GM18520 (cell line): Measurements from ENCODE around the gene CAMK1G.

Experiments
- ATAC-seq: cut with Tn5 transposase; IDR thresholded peaks from one replicate; pipeline ENCODE4 v1.9.1; 2021; ENCODE audit not compliant: unreplicated experiment

The CAMK1G gene

DNA sequence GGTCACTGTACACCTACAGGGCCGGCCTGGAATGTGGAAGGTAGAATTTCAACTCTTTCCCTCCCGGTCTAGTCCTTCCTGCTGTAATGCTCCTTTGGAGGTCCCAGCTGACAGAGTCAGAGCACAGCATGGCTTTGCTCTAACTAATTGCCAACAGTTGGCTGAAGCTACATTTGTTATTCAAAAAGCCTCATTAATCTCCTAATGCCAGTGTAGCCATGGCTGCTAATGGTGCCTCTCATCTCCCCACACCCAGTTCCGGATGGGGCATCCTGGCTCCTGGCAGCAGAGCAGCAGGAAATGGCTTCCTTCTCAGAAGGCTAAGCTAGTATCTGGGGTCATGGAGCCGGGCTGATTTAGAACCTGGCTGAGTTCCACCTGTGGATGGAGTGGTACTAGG is 18.7 kb upstream of the CAMK1G start:
- ATAC-seq, result no peak

DNA sequence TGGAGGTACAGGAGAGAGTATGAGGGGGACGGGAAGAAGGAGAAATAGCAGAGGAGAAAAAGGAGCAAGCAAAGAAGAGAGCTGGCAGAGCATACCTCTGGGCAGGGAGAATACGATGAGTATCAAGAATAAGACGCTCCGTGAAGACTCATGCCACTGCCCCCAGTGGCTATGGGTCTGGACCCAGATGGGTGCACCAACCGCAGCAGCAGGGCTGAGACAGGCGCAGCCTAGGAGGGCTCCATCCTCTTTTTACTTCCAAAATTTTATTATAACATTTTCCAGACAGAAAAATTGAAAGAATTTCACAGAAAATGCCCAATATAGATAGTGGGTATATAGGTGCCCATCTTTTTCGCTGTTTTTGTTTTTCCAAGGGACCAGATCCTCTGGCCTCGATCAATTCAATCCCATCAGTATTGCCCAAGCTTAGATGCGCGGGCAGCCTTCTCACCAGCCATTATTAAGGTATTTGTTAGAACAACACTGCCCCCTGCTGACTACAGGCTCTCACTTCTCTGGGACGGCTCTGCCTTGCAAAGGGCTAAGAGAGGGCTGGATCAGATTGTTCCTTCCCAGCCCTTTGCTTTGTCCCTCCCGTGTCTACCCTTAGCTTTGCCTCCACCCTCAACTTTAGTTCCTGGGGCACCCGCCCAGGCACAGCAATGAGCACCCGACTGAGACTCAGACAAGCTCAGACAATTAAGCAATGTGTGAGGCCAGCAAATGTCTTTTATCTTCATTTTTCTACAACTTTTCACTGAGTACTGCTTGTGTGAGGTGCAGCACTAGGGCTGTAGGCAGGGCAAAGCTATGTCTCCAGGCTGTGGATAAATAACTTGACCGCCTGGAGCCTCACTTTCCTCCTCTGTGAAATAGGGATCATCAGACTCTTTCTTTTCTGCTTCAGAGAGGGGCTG is 17.5 kb upstream of the CAMK1G start:
- no peak for ATAC-seq

DNA sequence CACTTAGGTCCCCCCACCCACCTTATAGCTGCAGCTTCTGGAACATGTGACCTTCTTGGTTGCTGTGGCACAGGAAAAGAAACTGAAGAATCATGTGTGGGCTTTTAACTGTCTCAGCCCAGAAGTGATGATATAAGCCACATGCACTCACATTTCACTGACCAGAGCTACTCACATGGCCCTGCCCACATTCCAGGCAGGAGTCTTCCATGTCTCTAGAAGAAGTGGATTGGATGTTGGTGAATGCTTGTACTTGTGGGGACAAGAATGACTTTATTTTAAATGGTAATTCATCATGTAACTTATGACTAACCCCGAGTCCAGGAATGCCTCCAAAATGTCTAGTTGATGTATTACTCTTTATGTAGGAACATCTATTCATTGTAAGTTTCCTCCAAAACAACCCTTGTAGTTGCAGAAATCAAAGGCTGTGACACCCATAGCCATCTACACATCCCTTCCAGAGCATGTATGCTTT is 15.8 kb upstream of the CAMK1G start:
- no peak for ATAC-seq

DNA sequence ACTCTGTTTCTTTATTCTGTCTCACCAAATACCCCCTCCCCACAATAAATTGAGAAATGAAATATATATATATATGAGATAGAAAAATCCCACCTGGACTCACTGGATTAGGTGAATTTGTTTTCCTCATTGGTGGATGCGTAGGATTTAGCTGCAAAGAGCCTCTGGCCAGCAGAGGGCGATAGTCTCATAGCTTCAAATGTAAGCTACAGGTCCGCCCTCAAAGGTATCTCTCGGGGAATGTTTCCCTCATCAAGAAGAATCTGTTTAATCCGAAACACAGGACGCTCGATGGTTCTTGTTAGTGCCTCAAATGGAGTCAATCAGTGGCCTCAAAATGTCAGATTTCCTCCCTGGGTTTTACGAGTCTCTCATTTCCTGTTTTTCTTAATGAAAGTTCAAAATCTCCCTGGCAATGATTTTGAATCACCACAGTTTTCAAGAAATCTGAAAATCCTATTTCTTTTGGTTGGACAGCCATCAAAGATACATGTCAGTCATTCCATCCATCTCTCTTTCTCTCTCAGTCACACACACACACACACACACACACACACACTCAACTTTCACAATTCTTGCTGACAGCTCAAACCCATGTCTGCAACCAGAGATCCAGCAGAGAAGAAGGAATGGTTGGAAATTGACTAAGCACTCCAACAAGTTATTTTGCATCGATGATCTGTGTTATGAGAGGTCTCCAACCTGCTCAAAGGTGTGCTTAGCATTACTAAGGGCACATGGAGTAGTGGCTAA is 13.9 kb upstream of the CAMK1G start:
- ATAC-seq, result no peak

DNA sequence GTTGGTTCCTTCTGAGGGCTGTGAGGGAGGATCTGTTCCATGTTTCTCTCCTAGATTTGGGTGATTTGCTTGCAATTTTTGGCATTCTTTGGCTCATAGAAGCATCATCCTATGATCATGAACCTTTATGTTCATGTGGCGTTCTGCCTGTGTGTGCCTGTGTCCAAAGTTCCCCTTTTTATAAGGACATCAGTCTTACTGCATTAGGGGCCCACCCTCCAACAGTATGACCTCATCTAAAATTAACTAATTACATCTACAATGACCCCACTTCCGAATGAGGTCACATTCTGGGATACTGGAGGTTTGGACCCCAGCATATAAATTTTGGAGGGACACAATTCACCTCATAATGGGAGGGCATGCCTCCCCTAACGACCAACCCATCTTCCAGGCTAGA is 12.8 kb upstream of the CAMK1G start:
- ATAC-seq, result no peak

DNA sequence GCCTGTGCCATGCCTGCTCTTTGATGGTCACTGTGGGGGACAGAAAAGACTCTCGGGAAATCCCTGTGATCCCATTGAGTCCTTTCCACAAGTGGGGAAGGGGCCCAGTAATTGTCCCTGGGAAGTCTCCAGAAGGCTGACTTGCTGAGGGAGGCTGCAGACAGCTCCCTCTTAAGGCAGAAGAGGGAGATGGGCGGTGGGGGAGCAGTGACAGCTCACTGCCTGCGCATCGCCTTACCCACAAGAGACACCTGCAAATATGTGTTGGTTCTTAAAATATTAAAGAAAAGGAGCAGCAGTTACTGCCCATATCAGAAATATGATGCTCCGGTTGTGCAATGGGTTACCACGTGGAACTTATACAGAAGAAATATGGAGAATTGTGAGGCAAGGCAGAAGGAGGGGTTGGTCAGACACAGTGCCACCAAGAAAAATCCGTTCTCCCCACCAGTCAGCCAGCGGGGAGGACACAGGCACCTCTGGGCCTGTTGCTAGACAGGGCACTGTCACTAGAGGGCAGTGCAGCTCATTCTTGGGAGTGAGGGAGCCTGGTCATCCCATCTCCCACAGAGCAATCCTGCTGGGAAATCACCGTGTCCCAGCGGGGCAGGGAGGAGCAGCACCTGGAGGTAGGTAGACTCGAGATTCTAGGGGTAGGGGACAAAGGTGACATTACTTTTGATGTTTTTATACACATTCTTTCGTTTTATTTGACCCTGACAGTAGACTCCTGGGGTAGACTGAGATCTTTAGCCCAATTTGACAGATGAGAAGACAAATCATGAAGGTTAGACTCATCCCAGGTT is 6.9 kb upstream of the CAMK1G start:
- ATAC-seq, result no peak

DNA sequence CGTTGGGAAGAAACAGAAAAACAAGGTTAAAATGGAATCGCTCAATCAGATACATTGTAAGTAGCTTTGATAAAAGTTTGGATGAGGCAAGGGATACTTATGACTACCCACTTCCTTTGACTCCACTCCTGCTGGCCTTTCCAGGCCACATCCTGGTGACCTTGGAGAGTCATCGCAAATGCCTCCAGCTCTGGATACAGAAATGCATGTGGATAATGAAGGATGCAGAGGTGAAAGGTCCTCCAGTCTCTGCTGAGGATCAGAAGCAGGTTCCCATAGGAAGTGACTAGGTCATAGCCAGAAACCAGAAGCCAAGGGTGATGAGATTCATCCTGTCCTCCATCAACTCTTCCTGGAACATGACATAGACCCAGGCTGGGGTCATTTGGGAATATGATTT is 6.2 kb upstream of the CAMK1G start:
- ATAC-seq, result no peak

DNA sequence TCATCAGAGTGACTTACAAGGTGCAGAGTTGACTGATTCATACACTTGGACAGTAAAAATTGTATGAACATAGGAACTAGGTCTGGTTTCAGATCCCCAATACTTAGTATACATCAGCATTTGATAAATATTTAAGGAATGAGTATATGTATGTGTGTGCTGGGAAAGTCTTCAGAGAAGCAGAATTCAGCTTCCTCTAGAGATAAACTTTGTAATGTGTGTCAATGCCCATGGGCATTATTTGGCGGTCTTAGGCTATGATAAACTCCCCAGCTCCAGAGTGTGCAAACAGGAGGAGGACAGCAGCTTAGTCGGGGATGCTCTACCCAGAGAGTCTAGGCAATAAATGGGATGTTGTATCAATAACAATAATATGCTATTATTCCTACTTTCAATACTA is 2.9 kb upstream of the CAMK1G start:
- ATAC-seq, result no peak

DNA sequence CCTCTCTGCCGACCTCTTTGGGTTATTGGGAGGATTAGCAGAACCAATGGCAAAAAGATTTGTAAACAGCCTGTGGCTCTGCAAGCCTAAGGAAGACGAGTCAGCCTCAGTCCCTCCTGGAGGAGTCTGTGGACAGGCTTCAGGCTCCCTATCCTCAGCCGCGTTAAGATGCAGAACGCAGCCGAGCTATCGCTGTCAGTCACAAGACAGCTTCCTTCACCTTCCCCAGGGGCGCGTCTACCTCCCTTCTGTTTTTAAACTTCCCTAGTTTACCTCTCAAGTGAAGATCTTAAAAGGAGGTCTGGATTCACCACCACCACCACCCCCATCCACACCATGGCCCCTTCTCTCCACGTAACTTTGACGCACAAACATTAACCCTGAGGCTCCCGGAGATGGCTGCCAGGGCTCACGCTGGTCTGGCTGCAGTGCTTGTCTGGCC is 738 bp downstream of the CAMK1G start:
- ATAC-seq, result no peak

DNA sequence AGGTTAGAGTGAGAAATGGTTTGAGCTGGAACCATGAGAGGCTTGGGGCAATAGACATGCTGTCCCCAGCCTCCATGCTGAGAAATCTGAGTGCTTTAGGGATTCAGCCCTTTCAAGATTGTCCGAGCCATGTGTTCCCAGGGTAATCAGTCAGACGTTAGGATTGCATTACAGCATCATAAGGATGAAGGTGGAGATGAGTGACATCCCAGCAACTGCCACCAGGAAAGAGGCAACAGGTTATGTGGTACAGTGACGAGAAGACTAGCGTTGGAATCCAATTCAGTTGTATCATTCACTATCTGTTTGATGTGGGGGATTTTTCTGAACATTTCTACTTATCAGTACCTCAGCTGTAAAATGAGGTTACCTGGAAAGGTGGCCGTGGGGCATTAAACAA is 1.7 kb downstream of the CAMK1G start:
- no peak for ATAC-seq

DNA sequence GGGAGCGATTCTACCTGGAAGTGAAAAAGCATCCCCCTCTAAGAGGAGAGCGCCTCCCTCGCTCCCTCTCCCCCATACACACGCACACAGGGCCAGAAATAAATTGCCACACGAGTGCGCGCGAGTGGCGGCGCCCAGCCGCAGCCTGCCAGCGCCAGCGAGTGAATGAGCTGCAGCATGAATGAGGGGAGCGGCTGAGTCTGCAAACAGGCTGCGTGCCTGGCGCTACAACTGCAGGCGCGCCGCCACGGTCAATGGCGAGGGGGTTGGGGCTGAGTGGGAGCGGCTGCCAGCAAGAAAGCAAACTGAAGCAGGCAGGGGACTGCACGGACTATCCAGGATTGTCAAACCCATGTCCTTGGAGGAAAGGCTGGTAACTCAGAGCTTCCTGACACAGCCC is 2.2 kb downstream of the CAMK1G start:
- no peak for ATAC-seq

DNA sequence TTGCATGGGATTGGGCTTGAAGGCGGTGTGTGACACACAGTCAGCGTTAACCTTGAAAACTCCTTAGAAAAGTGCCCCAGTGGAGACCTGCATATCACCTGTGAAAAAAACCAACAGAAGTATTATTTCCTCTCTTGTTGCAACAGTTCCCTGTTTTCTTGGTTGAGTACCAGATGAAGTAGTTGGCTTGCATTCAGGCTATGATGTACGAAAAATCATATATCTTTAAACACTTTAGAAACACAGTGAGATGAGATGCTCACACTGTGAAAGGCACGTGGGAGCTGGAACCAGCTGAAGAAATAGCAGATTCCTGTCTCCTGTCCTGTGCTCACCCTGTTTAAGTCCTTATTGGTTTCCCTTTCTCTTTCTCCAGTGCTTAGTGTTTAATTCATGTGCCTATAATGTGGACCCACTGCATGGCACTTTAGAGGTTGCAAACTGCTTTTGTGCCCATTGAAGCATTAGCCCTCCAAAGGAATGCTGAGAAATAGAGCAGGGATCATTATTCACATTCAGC is 2.8 kb downstream of the CAMK1G start:
- ATAC-seq, result no peak

DNA sequence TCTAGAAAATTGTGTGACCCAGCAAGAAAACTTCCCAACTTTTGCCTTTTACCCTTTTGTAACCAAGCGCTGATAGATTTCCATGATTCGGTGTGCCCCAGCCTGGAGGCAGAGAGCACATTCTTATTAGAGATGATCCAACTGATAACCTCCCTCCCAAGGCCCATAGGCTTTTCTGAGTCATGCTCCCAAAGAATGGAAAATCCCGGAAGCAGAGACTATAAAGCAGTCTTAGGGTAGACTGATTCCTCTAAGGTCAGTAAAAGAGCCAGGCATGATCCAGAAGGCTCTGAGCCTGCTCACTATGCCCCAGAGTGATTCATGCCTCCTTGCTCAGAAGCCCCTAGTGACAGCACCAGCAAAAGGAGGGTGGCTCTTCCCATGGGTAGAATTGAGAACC is 4.3 kb downstream of the CAMK1G start:
- ATAC-seq, result no peak

DNA sequence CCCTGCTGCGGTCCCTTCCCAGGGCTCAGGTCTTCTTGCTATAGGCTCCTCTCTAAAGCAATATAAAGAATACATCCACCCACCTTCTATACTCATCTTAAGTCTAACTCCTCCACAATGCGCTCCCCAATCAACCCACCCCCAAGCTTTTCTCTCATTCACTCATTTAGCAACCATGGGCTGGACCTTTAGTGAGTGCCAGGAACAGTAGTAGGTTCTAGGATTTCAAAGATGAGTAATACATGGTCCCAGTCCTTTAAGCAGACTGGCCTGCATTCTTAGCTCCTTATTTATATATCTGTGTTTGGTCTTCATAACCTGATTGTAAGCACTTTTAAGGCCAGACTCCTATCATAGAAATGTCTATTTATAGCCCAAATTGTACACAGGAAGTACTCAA is 5.9 kb downstream of the CAMK1G start:
- no peak for ATAC-seq

DNA sequence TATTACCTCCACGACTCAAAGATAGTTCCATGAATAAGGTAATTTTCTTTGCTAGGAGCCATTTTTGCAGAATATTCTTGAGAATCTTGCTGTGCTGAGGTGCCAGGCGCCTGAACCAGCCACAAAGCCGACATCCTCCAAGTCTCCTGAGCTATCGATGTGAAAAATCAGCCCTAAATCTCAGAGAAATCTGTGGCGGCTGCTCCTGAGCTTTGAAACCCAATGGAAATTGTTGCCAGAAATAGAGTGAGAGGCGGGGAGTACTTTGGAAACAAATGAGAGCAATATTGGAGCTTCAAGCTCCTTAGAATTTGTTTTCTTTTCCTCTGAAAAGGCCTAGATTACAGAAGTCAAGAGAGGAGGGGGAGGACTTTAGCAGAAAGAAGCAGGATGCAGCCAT is 6.3 kb downstream of the CAMK1G start:
- no peak for ATAC-seq

DNA sequence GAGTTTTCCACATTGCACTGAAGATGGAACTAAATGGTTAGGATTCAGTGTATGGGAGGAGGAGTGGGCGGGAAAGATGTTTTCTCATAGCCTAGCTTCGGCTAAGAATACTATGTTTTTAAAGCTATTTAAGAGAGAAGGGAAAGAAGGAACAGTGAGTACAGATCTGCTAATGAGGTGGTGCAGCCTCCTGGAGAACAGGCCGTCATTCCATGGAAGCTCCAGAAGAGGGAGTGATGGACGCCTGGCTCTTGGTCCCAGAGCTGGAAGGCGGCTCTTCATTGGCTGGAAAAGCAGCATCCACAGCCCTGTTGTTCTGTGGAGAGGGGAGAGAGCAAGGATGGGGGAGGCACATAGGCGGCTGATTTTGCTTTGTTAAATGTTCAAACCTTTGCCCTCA is 6.9 kb downstream of the CAMK1G start:
- ATAC-seq, result no peak

DNA sequence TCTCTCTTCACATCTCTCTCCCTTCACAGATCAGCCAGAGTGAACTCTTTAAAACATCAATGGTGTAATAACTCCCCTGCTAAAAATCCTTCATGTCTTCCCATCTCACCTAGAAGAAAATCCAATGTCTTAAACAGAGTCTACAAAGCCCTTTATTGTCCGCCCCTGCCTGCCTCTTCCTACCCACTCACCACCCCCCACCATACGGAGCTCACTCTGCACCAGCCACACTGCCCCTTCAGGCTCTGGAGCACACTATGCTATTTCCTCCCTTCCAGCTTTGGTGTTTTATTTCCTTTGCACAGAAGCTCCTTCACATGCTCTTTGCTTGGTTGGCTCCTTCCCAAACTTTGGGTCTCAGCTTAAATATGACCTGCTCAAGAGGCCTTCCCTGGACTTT is 10.2 kb downstream of the CAMK1G start:
- no peak for ATAC-seq

DNA sequence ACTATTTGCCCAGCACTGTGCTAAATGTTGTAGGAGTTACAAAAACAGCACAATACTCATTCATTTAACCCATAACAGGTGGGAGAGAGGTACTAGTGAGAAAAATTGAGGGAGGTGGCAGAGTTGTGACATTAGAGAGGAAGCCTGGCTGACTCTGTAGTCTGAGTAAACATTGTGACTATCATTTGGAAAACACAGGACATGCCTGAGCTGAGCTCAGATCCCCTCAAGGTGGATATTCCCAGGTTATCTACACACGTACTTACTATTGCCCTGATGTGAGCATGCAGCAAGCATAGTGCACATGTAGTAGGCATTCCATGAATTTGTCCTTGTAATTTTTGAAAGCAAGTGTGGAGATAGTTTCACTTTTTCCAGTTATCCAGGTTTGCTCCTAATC is 10.9 kb downstream of the CAMK1G start:
- ATAC-seq, result no peak

DNA sequence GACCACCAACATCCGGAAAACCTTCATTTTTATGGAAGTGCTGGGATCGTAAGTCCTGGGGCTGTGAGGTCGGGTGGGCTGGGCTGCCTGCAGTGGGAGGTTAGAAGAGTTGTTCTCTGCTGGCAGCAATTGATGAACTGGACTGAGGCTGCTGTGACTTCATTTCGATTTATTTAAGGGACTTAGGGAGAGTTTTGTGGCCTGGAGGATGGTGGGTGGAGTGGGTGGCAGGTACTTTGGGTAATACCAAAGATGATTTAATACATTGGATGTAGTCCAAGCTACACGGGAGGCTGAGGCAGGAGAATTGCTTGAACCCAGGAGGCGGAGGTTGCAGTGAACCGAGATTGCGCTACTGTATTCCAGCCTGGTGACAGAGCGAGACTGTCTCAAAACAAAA is 11.5 kb downstream of the CAMK1G start:
- ATAC-seq, result no peak

DNA sequence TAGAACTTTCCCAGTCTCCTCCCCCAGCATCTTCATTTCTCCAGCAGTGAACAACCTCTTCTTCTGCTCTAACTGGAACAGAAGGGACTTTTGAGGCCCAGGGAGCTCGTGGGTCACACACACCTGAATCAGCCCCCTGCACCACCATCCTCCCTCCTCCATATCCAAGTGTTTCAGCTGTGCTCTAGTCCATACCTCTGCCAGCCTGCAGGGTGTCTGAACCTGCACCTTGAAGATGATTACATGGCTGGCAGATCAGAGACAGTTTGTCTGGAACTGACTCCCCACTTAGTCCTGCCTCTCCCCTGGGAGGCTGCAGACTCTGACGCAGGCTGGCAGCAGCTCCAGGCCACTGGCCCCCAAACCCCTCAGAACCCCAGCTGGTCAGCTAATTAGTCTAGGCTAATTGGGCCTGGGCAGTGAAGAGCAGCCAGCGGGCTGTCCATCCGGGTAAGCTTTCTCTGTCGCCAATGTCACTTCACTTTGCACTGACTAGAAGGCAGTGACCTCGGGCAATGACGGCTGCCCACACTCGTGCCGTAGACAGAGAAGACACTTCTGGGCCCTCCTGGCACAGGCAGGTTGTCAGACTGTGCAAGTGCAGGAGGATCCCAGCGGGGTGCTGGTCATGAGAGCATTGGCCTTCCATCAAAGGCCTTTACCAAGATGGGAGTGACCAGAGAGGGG is 12.2 kb downstream of the CAMK1G start:
- no peak for ATAC-seq

DNA sequence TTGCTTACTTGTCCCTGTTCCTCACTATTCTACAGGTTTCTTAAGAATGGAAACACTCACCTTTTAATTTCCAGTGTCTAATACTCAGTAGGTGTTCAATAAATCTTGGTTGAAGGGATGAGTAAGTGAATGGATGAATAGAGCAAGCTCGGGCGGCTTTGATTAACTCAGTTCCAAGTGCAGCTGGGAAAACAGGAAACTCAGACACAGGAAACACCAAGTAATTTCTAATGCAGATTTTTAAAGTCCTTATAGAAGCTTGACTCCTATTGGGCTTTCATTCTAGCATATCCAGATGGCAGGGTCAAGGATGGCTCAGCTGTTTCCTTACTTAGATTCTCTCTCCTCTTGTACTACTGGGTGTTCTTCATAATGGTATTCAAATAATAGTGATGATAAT is 14.0 kb downstream of the CAMK1G start:
- ATAC-seq, result no peak
